Measurements from ENCODE around the gene MRC2.

DNA sequence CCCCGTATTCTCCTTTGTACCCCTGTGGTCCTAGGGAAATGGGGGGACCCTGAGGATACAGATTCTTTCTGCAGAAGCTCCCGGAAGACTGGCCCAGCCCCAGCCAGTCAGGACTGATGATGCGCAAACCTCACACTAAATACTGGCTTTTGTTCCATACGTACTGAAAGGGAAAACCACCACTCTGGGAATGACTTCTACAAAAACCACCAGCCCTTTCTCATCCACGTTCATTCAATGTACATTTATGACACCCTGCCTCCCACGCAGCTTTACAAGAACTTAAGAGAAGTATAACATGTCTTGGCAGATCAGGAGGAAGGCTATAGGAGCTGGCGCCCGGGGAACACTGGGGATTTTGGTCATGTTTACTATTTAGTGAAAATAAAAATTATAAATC, 110.0 kb downstream of the MRC2 start:
- TF ChIP-seq EZH2 (IDR thresholded peaks at IDR 0.05; ENCODE audit: insufficient read depth, low read length): no peak
- TF ChIP-seq, protein P1, sequence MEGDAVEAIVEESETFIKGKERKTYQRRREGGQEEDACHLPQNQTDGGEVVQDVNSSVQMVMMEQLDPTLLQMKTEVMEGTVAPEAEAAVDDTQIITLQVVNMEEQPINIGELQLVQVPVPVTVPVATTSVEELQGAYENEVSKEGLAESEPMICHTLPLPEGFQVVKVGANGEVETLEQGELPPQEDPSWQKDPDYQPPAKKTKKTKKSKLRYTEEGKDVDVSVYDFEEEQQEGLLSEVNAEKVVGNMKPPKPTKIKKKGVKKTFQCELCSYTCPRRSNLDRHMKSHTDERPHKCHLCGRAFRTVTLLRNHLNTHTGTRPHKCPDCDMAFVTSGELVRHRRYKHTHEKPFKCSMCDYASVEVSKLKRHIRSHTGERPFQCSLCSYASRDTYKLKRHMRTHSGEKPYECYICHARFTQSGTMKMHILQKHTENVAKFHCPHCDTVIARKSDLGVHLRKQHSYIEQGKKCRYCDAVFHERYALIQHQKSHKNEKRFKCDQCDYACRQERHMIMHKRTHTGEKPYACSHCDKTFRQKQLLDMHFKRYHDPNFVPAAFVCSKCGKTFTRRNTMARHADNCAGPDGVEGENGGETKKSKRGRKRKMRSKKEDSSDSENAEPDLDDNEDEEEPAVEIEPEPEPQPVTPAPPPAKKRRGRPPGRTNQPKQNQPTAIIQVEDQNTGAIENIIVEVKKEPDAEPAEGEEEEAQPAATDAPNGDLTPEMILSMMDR (IDR thresholded peaks at IDR 0.05; ENCODE audit: insufficient read depth, low read depth, low read length): no peak
